Stimulated activated CD8-positive, alpha-beta memory T cell treated with anti-CD3 and anti-CD28 coated beads, Interleukin-15, amount 100 ng/mL, for 48 hours (primary cell): ENCODE results near the gene FOXM1.

ENCODE experiments used
- DNase-seq, 2 donors: peaks; one replicate each; pipeline ENCODE4 v3.0.0-alpha.2; 2020; ENCODE audit warnings: low read depth in 2 of 2

Gene FOXM1

DNA sequence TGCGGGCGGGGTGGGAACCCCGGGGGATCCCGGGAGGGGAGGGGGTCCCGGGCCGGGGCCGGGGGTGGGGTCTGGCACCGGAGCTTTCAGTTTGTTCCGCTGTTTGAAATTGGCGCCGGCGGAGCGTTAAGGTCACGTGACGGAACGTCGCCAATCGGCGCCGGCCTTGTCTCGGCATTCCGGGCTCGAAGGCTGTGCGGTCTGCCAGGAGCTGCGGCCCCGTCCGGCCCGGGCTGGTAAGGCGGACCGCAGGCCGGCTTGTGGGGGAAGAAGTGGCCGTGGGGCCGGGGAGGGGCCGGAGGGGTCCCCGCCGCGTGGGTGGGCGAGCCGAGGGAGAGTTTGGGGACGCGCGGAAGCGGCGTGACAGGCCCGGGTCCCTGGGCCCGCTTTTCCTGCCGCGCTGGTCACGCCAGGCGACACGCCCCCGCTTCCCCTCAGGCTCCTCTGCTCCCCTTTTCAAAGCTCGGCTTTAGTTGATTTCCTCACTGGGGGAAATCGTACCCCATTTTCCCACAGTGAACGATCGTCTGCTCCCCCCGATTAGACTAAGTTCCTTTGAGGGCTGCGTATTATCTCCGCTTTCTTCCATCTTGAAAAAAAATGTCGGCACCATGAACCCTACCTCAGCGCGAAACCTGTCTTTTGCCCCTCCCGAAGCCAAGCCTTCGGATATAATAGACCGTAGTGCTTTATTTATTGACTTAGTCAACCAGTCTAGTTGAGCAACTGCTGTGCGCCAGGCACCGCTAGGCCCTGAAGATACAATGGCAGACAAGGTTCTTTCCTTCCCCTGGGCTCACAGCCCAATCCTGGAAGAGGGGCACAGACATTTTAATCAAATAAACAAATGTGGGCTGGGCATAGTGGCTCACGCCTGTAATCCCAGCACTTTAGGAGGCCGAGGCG lies at the start of gene FOXM1, which contains the start of gene RHNO1:
Gene FOXM1, minus strand, starts transcription at position 128 of the 906 bp plus-strand sequence. CDS start 2,696 bp downstream, outside the sequence.
Gene RHNO1, plus strand, starts transcription at position 177 of the 906 bp plus-strand sequence. CDS start 8,144 bp downstream, outside the sequence.
- peak; percentile 83 to 84 for DNase-seq

GRCh38 chr12:2925322-2925995 lies 48.5 kb upstream of the FOXM1 start:
- DNase-seq: no peak

GRCh38 chr12:2924019-2924418 lies 47.0 kb upstream of the FOXM1 start:
- no peak for DNase-seq

- DNase-seq: no peak
Observed at GRCh38 chr12:2923057-2923456, 46.1 kb upstream of the FOXM1 start.

GRCh38 chr12:2922329-2922728 lies 45.4 kb upstream of the FOXM1 start:
- DNase-seq: no peak

- no peak for DNase-seq
Observed at GRCh38 chr12:2919249-2919648, 42.3 kb upstream of the FOXM1 start.

DNA sequence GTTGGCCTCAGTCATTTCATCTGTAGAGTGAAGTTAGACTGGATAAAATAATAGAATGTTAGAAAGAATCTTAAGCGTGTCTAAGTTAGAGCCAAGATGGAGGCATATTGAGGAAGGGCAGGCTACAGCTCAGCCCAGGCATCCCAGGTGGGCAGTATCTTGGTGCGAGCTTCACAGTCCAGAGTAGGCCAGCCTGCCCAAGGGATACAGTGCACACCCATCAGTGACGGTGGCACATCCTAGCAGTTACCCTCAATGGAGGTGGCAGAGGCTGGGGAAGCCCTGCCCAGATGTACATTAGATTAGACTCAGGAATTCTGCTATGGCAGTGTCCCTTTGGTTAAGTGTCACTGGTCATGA lies 35.2 kb upstream of the FOXM1 start:
- no peak for DNase-seq

DNA sequence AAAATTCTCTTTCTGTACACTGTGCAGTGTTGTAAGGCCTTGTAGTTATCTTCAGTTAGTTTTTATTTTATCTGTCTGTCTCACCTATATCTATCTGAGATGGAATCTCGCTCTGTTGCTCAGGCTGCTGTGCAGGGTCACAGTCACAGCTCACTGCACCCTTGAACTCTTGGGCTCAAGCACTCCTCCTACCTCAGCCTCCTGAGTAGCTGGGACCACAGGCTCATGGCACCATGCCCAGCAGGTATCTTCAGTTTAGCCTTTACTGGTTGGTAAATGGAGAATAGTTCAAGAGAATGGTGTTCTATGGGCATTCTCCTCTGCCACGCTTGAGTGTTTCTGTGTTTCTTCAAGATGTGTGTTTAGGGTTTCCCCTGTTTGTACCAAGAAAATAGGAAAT lies 27.3 kb upstream of the FOXM1 start:
- DNase-seq: no peak

GRCh38 chr12:2902272-2902880 lies 25.4 kb upstream of the FOXM1 start:
- no peak for DNase-seq

DNA sequence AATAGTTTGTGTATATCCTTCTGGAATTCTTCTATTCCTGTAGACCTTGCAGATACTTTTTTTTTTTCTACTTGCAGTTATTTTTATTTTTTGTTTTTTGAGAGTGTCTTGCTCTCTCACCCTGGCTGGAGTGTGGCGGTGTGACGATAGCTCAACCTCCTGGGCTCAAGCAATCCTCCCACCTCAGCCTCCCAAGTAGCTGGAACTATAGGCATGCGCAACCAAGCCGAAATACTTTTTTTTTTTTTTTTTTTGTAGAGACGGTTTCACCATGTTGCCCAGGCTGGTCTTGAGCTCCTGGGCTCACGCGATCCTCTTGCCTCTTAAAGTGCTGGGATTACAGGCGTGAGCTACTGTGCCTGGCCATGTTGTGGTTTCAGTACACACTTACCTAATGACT lies 23.7 kb upstream of the FOXM1 start:
- DNase-seq: no peak

DNA sequence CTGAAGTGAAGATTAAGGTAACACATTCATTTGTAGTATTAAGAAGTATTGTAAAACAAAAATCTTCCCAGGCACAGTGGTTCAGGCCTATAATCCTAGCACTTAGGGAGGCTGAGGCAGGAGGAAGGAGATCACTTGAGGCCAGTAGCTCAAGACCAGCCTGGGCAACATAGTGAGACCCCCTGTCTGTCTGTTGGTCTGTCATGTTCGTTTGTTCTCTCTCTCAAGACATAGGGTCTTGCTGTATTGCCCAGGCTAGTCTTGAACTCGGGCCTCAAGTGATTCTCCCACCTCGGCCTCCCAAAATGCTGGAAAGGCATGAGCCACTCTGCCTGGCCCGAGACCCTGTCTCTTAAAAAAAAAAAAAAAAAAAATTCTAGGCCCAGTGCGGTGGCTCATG lies 20.4 kb upstream of the FOXM1 start:
- no peak for DNase-seq

DNA sequence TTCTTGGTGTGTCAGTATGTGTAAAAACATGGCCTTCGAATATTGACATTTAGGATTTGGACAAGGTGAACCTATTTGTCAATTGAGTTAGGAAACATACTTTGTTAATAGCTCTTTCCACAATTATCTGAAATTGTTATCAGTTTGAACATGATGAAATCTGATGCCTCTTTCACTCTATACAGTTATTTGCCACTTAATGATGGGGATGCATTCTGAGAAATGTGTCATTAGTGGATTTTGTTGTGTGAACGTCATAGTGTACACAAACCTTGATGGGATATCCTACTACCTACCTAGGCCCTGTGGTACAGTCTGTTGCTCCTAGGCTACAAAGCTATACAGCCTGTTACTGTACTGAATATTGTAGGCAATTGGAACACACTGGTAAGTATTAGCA lies 18.5 kb upstream of the FOXM1 start:
- DNase-seq: no peak

DNA sequence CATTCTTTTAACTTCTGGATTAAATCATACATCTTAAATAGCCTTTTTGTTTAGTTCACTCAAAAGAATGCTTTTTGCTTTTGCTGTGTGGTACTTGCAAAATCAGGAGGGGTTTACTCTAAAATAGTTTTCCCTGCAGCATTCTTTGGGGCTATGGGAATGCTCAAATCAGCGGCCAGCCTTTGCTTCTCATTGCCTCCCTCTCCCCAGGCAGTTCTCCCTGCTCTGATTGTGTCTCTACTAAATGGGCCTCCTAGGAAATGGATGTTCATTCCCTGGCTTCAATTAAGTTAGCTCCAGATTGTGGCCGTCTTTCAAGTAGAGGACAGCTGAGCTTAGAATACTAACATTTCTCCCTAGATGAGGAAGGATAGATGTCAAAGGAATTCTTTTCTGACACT lies 18.1 kb upstream of the FOXM1 start:
- DNase-seq: no peak

GRCh38 chr12:2893007-2893406 lies 16.0 kb upstream of the FOXM1 start:
- DNase-seq: no peak

GRCh38 chr12:2892246-2892645 lies 15.3 kb upstream of the FOXM1 start:
- no peak for DNase-seq

DNA sequence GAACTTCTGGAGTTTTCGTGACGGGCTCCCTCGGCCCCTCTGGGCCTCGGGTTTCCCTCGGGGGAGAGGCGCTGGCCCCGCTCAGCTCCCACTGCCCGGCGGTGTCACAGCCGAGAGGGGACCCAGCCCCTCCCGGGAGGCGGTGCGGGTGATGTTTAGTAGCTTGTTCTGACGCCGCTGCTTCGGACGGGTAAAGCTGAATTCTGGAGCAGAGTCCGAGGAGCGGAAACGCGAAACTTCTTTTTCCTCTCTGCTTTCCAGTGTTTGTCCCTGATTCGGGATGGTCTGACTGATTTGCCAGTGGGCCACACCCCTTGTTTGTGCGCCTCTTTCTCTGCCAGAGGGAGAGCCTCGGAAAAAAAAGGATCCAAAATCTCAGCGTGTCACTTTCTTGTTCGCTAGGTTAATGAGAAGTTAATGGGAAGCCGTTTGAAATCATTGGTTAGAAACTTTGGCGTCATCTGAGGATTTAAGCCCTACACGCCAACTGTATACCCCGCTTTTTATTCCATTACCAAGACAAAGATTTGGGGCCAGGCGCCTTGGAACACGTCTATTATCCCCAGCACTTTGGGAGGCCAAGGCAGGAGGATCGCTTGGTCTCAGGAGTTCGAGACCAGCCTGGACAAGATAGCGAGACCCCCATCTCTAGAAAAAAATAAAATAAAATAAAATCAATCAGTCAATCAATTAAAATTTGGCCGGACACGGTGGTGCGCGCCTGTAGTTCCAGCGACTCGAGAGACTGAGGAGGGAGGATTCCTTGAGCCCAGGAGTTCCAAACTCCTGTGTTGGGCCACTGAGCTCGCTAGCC lies 14.5 kb upstream of the FOXM1 start:
- DNase-seq: peak; percentile 2 to 16

DNA sequence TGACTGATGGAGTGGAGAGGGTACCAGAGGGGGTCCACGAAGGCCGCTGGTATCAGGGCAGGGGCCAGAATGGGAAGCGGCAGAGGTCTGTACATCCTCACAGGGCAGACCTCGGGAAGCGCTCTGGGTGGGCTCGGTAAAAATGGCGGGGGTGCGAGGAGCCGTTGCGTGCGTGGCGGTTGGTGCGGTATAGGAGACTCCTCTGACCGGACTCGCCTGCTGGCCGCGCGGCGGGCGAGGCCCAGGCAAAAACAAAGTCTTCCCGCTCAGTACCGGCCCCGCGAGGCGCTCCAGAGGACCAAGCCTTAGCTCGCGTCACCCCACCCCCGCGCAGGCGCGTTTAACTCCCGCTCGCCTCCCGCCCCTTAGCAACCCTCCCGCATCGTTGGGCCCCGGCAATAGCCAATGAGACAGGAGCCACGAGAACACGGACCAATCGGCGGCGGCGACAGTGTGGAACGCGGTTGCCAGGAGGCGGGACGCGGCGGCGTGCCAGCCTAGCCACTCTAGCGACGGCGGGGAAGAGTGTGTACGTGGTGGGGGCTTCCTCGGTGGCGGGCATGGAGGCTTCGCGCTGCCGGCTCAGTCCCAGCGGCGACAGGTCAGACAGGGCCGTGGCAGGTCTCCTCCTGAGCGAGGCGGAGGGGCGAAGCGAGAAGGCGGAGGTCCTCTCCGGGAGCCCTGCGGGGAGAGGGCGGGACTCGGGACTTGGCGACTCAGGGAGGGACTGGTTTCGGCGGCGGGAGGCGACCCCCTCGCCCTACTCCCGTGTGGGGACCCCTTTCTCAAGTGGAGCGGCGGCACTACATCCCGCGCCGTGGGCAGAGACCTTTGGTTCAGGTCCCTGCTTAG lies 13.6 kb upstream of the FOXM1 start, which contains the start of gene TULP3:
Gene TULP3, plus strand, starts transcription at position 504 of the 852 bp plus-strand sequence. Its CDS starts 57 bp downstream, at position 561.
- DNase-seq: peak; percentile 94 to 95

DNA sequence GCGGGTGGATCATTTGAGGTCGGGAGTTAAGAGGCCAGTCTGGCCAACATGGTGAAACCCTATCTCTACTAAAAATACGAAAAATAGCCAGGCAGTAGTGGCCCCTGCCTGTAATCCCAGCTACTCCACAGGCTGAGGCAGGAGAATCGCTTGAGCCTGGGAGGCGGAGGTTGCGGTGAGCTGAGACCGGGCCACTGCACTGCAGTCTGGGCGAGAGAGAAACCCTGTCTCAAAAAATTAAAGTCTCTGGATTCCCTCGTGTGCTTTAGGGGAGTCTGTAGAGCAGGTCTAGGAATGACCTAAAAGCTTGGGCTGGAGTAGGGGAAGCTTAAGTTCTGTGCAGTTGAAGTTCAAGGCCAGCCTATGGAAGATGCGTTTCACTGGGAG lies 13.0 kb upstream of the FOXM1 start:
- no peak for DNase-seq

- DNase-seq: no peak
Observed at GRCh38 chr12:2886768-2887450, 9.9 kb upstream of the FOXM1 start.

DNA sequence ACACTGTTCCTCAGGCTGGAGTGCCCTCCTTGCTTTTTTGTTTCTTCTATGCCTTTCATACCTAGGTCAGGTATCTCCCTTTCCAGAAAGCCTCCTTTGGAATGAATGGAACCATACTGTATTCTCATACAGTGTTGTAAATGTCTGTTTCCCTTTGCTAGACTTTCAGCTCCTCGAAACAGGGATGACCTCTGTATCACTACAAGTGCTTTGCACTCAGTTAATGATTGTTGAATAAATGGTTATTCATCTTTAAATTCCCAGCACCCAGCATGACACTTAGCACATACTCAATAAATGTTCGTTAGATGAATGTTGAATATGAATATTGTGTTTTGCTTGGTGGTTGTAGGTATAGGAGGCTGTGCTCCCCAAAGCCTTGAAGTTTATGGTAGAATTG lies 7.8 kb upstream of the FOXM1 start:
- no peak for DNase-seq
